AG10803 (cell line): ENCODE results near the gene DMGDH.
A peak's percentile ranks its signal among the peaks of the same experiment; 100 is the strongest.

ENCODE experiments used
- DNase-seq: peaks from one replicate; pipeline ENCODE4 v3.0.0; 2010; ENCODE audit warnings: low read depth
- H3K4me3 ChIP-seq: 2 replicates; pipeline ENCODE4 v1.5.1; 2011; ENCODE audit warnings: mild to moderate bottlenecking, low read length, control low read depth
- CTCF ChIP-seq: conservative IDR thresholded peaks from 2 replicates; pipeline ENCODE4 v1.5.1; 2011; ENCODE audit warnings: mild to moderate bottlenecking, low read length, control low read depth, inconsistent platforms

Gene DMGDH

GRCh38 chr5:79020861-79021561, 48.5 kb downstream of the DMGDH start:
- peak; percentile 93 for TF ChIP-seq CTCF
- DNase-seq, result peak; percentile 87
- H3K4me3 ChIP-seq, result peak overlapping the region; percentile 21

GRCh38 chr5:79014631-79015030, 54.8 kb downstream of the DMGDH start:
- no peak for DNase-seq
- TF ChIP-seq CTCF, result no peak
- no peak overlapping the region for H3K4me3 ChIP-seq

- no peak overlapping the region for H3K4me3 ChIP-seq
- no peak for TF ChIP-seq CTCF
- no peak for DNase-seq
Observed at GRCh38 chr5:79011869-79012268, 57.6 kb downstream of the DMGDH start.

- H3K4me3 ChIP-seq, result no peak overlapping the region
- peak; percentile 86 for DNase-seq
- peak; percentile 44 for TF ChIP-seq CTCF
Observed at GRCh38 chr5:79011219-79011836, 58.1 kb downstream of the DMGDH start.

GRCh38 chr5:79008362-79008761, 61.1 kb downstream of the DMGDH start:
- no peak for TF ChIP-seq CTCF
- no peak overlapping the region for H3K4me3 ChIP-seq
- no peak for DNase-seq

GRCh38 chr5:79007872-79008271, 61.6 kb downstream of the DMGDH start:
- no peak for TF ChIP-seq CTCF
- DNase-seq, result no peak
- no peak overlapping the region for H3K4me3 ChIP-seq
